Measurements from ENCODE around the gene CREBL2. TPM values are rescaled to one million over a fixed set of nuclear protein-coding genes. Genes with fewer than 3 reads are reported as not detected.
"Not testable (repeated sequence)": the region's sequence is repeated elsewhere in the genome, so short reads cannot be mapped to it uniquely, and the experiment has no call there.

CREBL2 gene
- total RNA-seq, 3 donors from 2014 or later: 55.7 to 87.4 (median 84.2) TPM

GRCh38 chr12:12592930-12593329 is 18.7 kb upstream of the CREBL2 start:
- H3K36me3 ChIP-seq: no peaks in the 10 kb centered on the region
- TF ChIP-seq POLR2AphosphoS5 (IDR thresholded peaks at IDR 0.05) (no peak), CTCF (IDR thresholded peaks at IDR 0.05) (no peak), POLR2A (IDR thresholded peaks at IDR 0.05) (no peak)
- H3K9me3 ChIP-seq: no peaks in the 10 kb centered on the region
- intact Hi-C loops (cut with DNase I; ENCODE audit: low total_unique reads): no loop called here
- no peak for DNase-seq (ENCODE audit: low spot score in 2 of 2)
- H3K4me3 ChIP-seq: no peak overlapping the region
- H3K4me1 ChIP-seq: no peaks in the 10 kb centered on the region
- no peaks in the 10 kb centered on the region for H3K27me3 ChIP-seq
- no peak overlapping the region for H3K27ac ChIP-seq

GRCh38 chr12:12595929-12596328 is 15.7 kb upstream of the CREBL2 start:
- H3K4me1 ChIP-seq; H3K27me3 ChIP-seq; DNase-seq (ENCODE audit: low spot score in 2 of 2); intact Hi-C loops (cut with DNase I; ENCODE audit: low total_unique reads); H3K36me3 ChIP-seq; H3K27ac ChIP-seq; H3K9me3 ChIP-seq; H3K4me3 ChIP-seq: not testable (repeated sequence)

GRCh38 chr12:12596598-12596997 is 15.1 kb upstream of the CREBL2 start:
- H3K9me3 ChIP-seq; H3K36me3 ChIP-seq; H3K27me3 ChIP-seq; DNase-seq (ENCODE audit: low spot score in 2 of 2); H3K4me1 ChIP-seq; H3K4me3 ChIP-seq; H3K27ac ChIP-seq; intact Hi-C loops (cut with DNase I; ENCODE audit: low total_unique reads): not testable (repeated sequence)

- intact Hi-C loops (cut with DNase I; ENCODE audit: low total_unique reads): loop anchor here (1.0 kb wide), 1 partner anchor 9 kb away; no protein-coding TSS in a partner anchor
- Histone ChIP-seq H3K27me3 (no peaks in the 10 kb centered on the region), H3K4me1 (no peaks in the 10 kb centered on the region), H3K4me3 (no peak overlapping the region), H3K27ac (no peak overlapping the region), H3K36me3 (no peaks in the 10 kb centered on the region), H3K9me3 (no peaks in the 10 kb centered on the region)
- TF ChIP-seq POLR2AphosphoS5 (IDR thresholded peaks at IDR 0.05) (no peak), CTCF (IDR thresholded peaks at IDR 0.05) (no peak), POLR2A (IDR thresholded peaks at IDR 0.05) (no peak)
- DNase-seq (ENCODE audit: low spot score in 2 of 2): no peak
These were observed 12.8 kb upstream of the CREBL2 start for GRCh38 chr12:12598864-12599263.

- TF ChIP-seq POLR2AphosphoS5 (IDR thresholded peaks at IDR 0.05) (no peak), CTCF (IDR thresholded peaks at IDR 0.05) (no peak)
- Histone ChIP-seq H3K4me3 (no peak overlapping the region), H3K9me3 (no peaks in the 10 kb centered on the region), H3K27me3 (no peaks in the 10 kb centered on the region), H3K27ac (no peak overlapping the region), H3K4me1 (no peaks in the 10 kb centered on the region), H3K36me3 (no peaks in the 10 kb centered on the region)
- no peak for DNase-seq (ENCODE audit: low spot score in 2 of 2)
- intact Hi-C loops (cut with DNase I; ENCODE audit: low total_unique reads): no loop called here
These were observed 11.7 kb upstream of the CREBL2 start for GRCh38 chr12:12599750-12600643.

GRCh38 chr12:12600659-12601058 is 11.0 kb upstream of the CREBL2 start:
- H3K27me3 ChIP-seq: no peaks in the 10 kb centered on the region
- no peaks in the 10 kb centered on the region for H3K36me3 ChIP-seq
- no peak overlapping the region for H3K4me3 ChIP-seq
- no peak for DNase-seq (ENCODE audit: low spot score in 2 of 2)
- H3K4me1 ChIP-seq: no peaks in the 10 kb centered on the region
- no peak overlapping the region for H3K27ac ChIP-seq
- no peaks in the 10 kb centered on the region for H3K9me3 ChIP-seq
- TF ChIP-seq POLR2AphosphoS5 (IDR thresholded peaks at IDR 0.05) (peak in 1 of 3 donors; percentile 15), POLR2A (IDR thresholded peaks at IDR 0.05) (no peak)
- intact Hi-C loops (cut with DNase I; ENCODE audit: low total_unique reads): no loop called here

Data from breast epithelium (tissue), 4 donors.